Large intestine (tissue), 3 donors: ENCODE data around the gene RFTN1. TPM values are rescaled to one million over a fixed set of nuclear protein-coding genes. Genes with fewer than 3 reads are reported as not detected.

Experiments used
- DNase-seq, 2 donors: peaks; one replicate each; pipeline versions ENCODE4 v3.0.0 to v3.0.0-alpha.2; 2013
- H3K27ac ChIP-seq: one replicate; pipeline ENCODE4 v1.5.1; 2013; ENCODE audit warnings: low read length
- H3K27me3 ChIP-seq: 2 replicates; pipeline ENCODE4 v1.6.1; 2013; ENCODE audit warnings: low read length; ENCODE audit not compliant: control insufficient read depth, insufficient read depth
- H3K36me3 ChIP-seq: 2 replicates; pipeline ENCODE4 v1.6.1; 2013; ENCODE audit warnings: low read length; ENCODE audit not compliant: control insufficient read depth, insufficient read depth
- H3K4me1 ChIP-seq: one replicate; pipeline ENCODE4 v1.6.1; 2013; ENCODE audit warnings: low read length; ENCODE audit not compliant: control insufficient read depth, insufficient read depth
- H3K4me3 ChIP-seq: one replicate; pipeline ENCODE4 v1.5.1; 2013; ENCODE audit warnings: low read length
- H3K9me3 ChIP-seq: one replicate; pipeline ENCODE4 v1.6.1; 2013; ENCODE audit warnings: mild to moderate bottlenecking, low read depth, low read length, moderate library complexity; ENCODE audit not compliant: control insufficient read depth
- WGBS: methylation state at CpG from one replicate; pipeline ENCODE4 v1.1.5; 2013; ENCODE audit warnings: low lambda C conversion rate; ENCODE audit not compliant: insufficient coverage; 5-methylcytosine and 5-hydroxymethylcytosine counted together
- polyA plus RNA-seq: library from polyadenylated mRNA; unstranded; fragments of 120-200 nt; gene quantifications from one replicate; pipeline ENCODE4 v1.2.1, GENCODE V29; 2013

RFTN1 gene
- polyA plus RNA-seq, 1 donor: 15.0 TPM

DNA sequence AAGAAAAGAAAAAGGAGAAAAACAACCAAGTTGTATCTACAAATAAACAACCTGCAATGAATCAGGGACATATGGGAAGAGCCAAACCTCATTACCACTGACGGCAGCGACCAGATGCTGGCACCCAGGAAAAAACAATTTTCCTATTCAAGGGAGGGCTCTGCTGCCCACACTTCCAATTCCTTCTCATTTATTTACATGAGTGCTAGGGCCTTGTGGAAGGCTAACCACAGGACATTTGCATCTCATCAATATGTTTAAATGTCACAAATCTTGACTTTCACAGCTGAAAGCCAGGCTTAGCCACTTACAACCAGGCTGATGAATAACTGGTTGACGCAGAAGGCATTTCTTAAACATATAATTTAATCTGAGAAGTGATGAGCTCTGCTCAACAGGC, 36.0 kb downstream of the RFTN1 start:
- Histone ChIP-seq H3K27me3 (no peaks in the 10 kb centered on the region), H3K4me3 (no peak overlapping the region), H3K36me3 (no peaks in the 10 kb centered on the region), H3K27ac (no peak overlapping the region), H3K9me3 (no peaks in the 10 kb centered on the region), H3K4me1 (peaks cover 6% of the 10 kb centered on the region)
- DNase-seq: no peak
- 90% methylated on average over 2 of the region's 3 CpGs for WGBS

DNA sequence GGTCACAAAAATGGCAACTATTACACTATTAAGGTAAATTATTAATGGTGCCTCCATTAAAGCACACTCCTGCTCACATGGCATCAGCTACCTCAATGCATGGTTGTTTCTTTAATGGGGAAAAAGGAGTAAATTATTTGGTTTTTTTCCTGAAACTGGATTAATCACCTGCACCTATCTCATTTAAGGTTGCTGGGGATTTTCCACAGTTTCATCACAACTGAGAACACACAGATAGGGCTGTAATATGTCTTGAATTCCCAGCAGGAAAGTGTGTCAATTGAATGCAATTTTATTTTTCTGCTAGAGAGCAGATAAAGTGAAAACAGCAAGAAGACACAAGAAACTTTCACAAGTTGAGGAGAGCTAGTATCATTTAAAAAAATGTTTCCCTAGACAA, 36.4 kb downstream of the RFTN1 start:
- Histone ChIP-seq H3K4me3 (no peak overlapping the region), H3K9me3 (no peaks in the 10 kb centered on the region), H3K27ac (peak overlapping the region; percentile 36), H3K27me3 (no peaks in the 10 kb centered on the region), H3K4me1 (peaks cover 6% of the 10 kb centered on the region), H3K36me3 (no peaks in the 10 kb centered on the region)
- DNase-seq: no peak

DNA sequence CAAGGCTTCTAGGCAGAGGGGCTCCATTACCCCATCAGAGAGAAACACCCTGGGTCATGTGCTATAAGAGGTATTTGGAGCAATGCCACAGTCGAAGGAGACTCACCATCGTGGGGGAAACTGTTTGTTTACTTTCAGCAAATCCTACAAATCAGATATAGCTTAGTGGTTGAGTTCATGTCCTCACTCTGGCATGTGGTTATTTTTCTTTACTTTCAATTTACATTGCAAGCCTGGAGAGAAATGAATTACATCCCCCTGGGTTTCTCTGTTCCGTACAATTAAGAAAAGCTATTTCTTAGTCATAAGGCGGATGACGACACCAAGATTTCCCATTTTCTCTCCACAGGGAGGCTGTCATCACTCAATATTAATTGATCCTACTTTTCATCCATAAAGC, 36.9 kb downstream of the RFTN1 start:
- H3K36me3 ChIP-seq: no peaks in the 10 kb centered on the region
- no peaks in the 10 kb centered on the region for H3K9me3 ChIP-seq
- no CpG with 5 or more reads among the region's 5 CpGs for WGBS
- no peak overlapping the region for H3K4me3 ChIP-seq
- H3K4me1 ChIP-seq: peaks cover 2% of the 10 kb centered on the region
- peak; percentile 18 to 22 for DNase-seq
- no peaks in the 10 kb centered on the region for H3K27me3 ChIP-seq
- peak overlapping the region; percentile 36 for H3K27ac ChIP-seq

DNA sequence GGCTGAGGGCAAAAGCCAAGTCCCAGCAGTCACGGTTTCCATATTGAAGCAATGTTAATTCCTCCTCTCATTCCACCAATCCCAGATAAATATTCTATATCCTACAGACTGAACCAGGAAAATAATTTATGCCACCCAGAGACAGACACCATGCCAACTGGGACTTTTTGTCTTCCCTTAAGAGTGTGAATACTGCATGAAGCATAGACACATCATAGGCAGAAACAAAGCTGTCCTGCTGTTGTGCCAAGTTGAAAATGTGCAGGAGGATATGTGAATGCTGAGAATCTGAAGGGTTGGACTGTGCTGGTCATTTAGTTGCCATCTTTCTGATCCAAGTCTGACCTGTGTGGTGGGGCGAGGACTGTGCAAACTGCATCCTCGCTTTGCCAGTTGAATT, 37.7 kb downstream of the RFTN1 start:
- DNase-seq: no peak
- Histone ChIP-seq H3K27ac (no peak overlapping the region), H3K4me3 (no peak overlapping the region), H3K27me3 (no peaks in the 10 kb centered on the region), H3K9me3 (no peaks in the 10 kb centered on the region), H3K4me1 (peaks cover 2% of the 10 kb centered on the region), H3K36me3 (no peaks in the 10 kb centered on the region)
- WGBS: no CpG with 5 or more reads among the region's 3 CpGs

DNA sequence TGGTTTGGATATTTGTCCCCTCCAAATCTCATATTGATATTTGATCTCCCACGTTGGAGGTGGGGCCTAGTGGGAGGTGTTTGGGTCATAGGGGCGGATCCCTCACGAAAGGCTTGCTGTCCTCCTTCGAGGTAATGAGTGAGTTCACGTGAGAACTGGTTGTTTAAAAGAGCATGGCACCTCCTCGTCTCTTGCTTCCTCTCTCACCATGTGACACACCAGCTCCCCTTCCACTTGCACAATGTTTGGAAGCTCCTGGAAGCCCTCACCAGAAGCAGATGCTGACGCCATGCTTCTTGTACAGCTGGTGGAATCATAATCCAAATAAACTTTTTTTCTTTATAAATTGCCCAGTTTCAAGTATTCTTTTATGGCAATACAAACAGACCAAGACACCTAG, 38.6 kb downstream of the RFTN1 start:
- H3K9me3 ChIP-seq: no peaks in the 10 kb centered on the region
- H3K27ac ChIP-seq: no peak overlapping the region
- H3K4me1 ChIP-seq: peaks cover 2% of the 10 kb centered on the region
- no peaks in the 10 kb centered on the region for H3K36me3 ChIP-seq
- DNase-seq: no peak
- no peak overlapping the region for H3K4me3 ChIP-seq
- WGBS: no CpG with 5 or more reads among the region's 7 CpGs
- no peaks in the 10 kb centered on the region for H3K27me3 ChIP-seq

DNA sequence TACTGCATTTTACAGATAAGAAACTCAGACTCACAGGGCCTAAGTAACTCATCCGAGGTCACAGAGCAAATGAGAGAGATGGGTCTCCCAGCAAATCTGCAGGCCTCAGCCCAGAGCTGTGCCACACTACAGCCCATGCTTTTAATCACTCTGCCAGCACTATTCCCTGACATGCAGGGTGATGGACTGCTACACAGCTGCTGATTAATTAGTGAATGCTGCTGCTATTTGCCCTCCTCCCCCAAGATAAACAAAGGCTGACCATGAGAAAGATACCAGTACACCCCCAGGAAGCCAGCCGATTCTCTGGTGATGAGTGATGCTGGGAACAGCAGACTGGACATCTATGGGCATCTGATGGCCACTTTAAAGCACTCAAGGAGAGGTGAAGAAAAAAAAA, 39.3 kb downstream of the RFTN1 start:
- no CpG with 5 or more reads among the region's 2 CpGs for WGBS
- Histone ChIP-seq H3K4me3 (no peak overlapping the region), H3K4me1 (peaks cover 2% of the 10 kb centered on the region), H3K27me3 (no peaks in the 10 kb centered on the region), H3K36me3 (no peaks in the 10 kb centered on the region), H3K27ac (no peak overlapping the region), H3K9me3 (no peaks in the 10 kb centered on the region)
- DNase-seq: no peak

DNA sequence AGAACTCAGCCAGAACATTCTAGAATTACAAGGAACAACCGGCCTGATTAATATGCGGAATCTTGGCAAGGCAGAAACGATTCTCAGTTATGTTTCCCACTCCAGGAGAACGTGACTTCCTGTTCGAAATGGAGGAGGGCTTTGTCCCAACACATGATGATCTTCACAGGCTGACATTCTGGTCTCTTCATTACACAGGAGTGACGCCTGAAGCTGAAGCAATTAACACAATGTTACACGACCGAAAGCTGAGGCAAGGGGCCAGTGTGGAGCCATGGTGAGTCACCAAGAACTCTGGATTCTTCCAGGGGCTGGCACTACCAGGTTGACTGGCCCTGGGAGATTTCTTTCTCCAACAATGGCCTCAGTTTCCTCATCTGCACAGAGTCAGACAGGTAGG, 40.9 kb downstream of the RFTN1 start:
- Histone ChIP-seq H3K36me3 (no peaks in the 10 kb centered on the region), H3K27ac (no peak overlapping the region), H3K4me3 (no peak overlapping the region), H3K27me3 (no peaks in the 10 kb centered on the region), H3K4me1 (peaks cover 2% of the 10 kb centered on the region), H3K9me3 (no peaks in the 10 kb centered on the region)
- no peak for DNase-seq
- no CpG with 5 or more reads among the region's 8 CpGs for WGBS

DNA sequence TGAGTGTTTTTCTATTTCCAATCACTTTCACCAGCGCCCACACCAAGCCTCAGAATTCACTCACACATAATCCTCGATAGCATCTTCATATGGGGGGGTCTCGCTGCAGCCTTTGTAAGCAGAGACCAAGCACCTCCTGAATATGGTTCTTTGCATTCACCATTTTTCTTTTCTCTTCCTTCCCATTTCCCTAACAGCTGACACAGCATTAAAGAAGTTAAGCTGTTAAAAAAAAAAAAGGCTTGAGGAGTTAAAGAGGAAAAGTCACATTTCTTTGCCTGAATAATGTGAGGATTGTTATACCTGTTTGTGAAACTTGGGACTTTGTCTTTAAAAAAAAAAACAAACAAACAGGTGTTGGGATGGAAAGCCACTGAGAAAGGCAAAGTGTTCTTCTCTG, 41.6 kb downstream of the RFTN1 start:
- no peaks in the 10 kb centered on the region for H3K9me3 ChIP-seq
- WGBS: no CpG with 5 or more reads among the region's 3 CpGs
- H3K4me1 ChIP-seq: peaks cover 2% of the 10 kb centered on the region
- H3K27me3 ChIP-seq: no peaks in the 10 kb centered on the region
- no peak overlapping the region for H3K4me3 ChIP-seq
- H3K36me3 ChIP-seq: no peaks in the 10 kb centered on the region
- DNase-seq: no peak
- no peak overlapping the region for H3K27ac ChIP-seq

DNA sequence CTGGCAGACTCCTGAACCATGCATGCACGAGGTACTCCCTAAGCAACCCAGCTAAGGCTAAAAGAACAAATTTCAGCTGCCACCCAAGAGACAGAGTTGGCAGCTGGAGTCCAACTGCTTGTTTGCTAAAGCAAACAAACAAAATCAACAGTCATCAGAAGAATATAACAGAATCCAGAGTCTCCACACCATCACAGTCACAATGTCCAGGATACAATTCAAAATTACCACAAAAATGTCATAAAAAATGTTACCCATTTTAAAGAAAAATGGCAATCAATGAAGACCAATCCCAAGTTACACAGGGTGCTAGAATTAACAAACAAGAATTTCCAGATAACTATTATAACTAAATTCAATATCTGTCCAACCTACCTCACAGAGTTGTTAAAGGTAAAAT, 42.9 kb downstream of the RFTN1 start:
- Histone ChIP-seq H3K27me3 (no peaks in the 10 kb centered on the region), H3K36me3 (no peaks in the 10 kb centered on the region), H3K9me3 (no peaks in the 10 kb centered on the region), H3K4me3 (no peak overlapping the region), H3K4me1 (no peaks in the 10 kb centered on the region), H3K27ac (no peak overlapping the region)
- WGBS: no CpG with 5 or more reads among the region's 1 CpG
- DNase-seq: no peak

DNA sequence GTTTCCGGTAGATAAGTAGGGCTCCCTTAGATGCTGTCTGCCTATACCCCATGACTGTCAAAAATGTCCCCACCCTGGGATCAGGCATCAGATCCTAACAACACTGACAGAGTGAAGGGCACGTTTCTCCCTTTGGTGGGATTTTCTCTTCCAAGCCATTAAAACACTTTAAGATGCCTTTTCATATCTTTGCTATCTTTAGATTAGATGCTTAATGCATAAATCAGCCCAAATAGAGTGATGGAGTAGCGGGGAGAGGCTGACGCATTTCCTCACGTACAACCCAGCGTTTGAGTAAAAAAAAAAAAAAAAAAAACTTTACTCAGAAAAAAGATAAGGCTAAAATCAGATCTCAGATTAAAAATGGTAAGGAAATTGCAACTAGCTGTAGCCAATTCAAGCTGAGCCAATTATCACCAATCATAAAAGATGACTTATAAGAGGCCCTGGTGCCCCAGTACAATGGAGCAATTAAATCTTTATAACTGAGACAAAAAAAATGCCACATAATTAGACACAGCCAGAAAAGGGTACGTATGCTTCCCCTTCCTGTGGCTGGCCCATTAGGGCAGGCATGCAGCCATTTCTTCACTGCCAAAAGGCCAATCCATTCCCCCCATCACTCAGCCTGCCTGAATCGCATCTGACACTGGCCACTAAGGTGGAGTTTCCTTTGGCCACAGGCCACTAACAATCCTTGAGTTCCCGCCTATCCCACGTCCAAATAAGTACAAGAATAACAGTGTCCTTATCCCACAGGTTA, 45.0 kb downstream of the RFTN1 start:
- Histone ChIP-seq H3K9me3 (no peaks in the 10 kb centered on the region), H3K4me3 (no peak overlapping the region), H3K36me3 (no peaks in the 10 kb centered on the region), H3K27ac (no peak overlapping the region), H3K27me3 (no peaks in the 10 kb centered on the region), H3K4me1 (no peaks in the 10 kb centered on the region)
- DNase-seq: no peak
- 67% methylated on average over 3 of the region's 10 CpGs for WGBS

DNA sequence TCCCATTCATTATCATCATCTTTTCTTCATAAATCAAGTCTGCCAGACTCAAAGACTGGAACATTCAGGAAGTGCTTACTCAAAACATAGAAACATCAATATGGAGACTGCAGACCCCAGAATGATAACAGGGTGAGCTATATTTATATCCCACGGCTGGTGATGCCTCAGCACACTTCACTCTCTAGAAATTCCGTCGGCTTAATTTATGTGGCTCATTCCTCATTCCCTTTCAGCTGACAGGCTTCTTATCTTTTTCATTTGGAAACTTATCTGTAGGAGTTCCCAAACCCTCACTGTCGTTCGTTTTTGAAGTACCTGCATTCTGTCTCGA, 45.5 kb downstream of the RFTN1 start:
- H3K27me3 ChIP-seq: no peaks in the 10 kb centered on the region

More for the DNA sequence above, 45.5 kb downstream of the RFTN1 start:
- Histone ChIP-seq H3K27ac (no peak overlapping the region), H3K4me1 (no peaks in the 10 kb centered on the region), H3K9me3 (no peaks in the 10 kb centered on the region), H3K4me3 (no peak overlapping the region), H3K36me3 (no peaks in the 10 kb centered on the region)
- no peak for DNase-seq
- WGBS: no CpG with 5 or more reads among the region's 6 CpGs
